Kidney glomerular epithelial cell (primary cell): ENCODE data around the gene FDX2.
"Not testable (repeated sequence)": the region's sequence is repeated elsewhere in the genome, so short reads cannot be mapped to it uniquely, and the experiment has no call there.

Source experiments
- DNase-seq: peaks from one replicate; lab custom pipeline; 2025; lab: John Stamatoyannopoulos, UW

Gene FDX2

GRCh38 chr19:10284065-10284959 is 31.5 kb downstream of the FDX2 start:
- DNase-seq = no peak

- DNase-seq = no peak
These were observed 32.3 kb downstream of the FDX2 start for GRCh38 chr19:10283301-10284064.

GRCh38 chr19:10282043-10282442 is 33.8 kb downstream of the FDX2 start:
- DNase-seq = not testable (repeated sequence)

GRCh38 chr19:10279737-10280442 is 35.9 kb downstream of the FDX2 start:
- DNase-seq = no peak

GRCh38 chr19:10278935-10279334 is 36.9 kb downstream of the FDX2 start:
- no peak for DNase-seq

- DNase-seq = no peak
These were observed 37.8 kb downstream of the FDX2 start for GRCh38 chr19:10277795-10278589.

- no peak for DNase-seq
These were observed 41.2 kb downstream of the FDX2 start for GRCh38 chr19:10274589-10274988.

- peak; percentile 16 for DNase-seq
These were observed 44.2 kb downstream of the FDX2 start for GRCh38 chr19:10271543-10272086.

- DNase-seq = peak; percentile 69
These were observed 45.0 kb downstream of the FDX2 start, which contains the start of gene ICAM1 for GRCh38 chr19:10270616-10271394. Gene ICAM1, plus strand, starts transcription at chr19:10271120. Its CDS starts 40 bp downstream, at chr19:10271160.

- no peak for DNase-seq
These were observed 45.6 kb downstream of the FDX2 start for GRCh38 chr19:10270180-10270615.

GRCh38 chr19:10269333-10270179 is 46.3 kb downstream of the FDX2 start:
- peak; percentile 34 for DNase-seq

- no peak for DNase-seq
These were observed 47.7 kb downstream of the FDX2 start for GRCh38 chr19:10268071-10268470.

- no peak for DNase-seq
These were observed 49.1 kb downstream of the FDX2 start for GRCh38 chr19:10266706-10267105.

GRCh38 chr19:10262771-10263170 is 53.0 kb downstream of the FDX2 start:
- DNase-seq = no peak

GRCh38 chr19:10260141-10260584 is 55.7 kb downstream of the FDX2 start:
- DNase-seq = peak; percentile 77
